HG02981 (cell line): ENCODE results near the gene CA9.

Source experiments
- ATAC-seq: cut with Tn5 transposase; IDR thresholded peaks from one replicate; pipeline ENCODE4 v1.9.1; 2021; ENCODE audit warnings: mild to moderate bottlenecking, moderate library complexity; ENCODE audit not compliant: unreplicated experiment

The CA9 gene

DNA sequence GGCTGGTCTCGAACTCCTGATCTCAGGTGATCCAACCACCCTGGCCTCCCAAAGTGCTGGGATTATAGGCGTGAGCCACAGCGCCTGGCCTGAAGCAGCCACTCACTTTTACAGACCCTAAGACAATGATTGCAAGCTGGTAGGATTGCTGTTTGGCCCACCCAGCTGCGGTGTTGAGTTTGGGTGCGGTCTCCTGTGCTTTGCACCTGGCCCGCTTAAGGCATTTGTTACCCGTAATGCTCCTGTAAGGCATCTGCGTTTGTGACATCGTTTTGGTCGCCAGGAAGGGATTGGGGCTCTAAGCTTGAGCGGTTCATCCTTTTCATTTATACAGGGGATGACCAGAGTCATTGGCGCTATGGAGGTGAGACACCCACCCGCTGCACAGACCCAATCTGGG, 1.5 kb downstream of the CA9 start:
- no peak for ATAC-seq

DNA sequence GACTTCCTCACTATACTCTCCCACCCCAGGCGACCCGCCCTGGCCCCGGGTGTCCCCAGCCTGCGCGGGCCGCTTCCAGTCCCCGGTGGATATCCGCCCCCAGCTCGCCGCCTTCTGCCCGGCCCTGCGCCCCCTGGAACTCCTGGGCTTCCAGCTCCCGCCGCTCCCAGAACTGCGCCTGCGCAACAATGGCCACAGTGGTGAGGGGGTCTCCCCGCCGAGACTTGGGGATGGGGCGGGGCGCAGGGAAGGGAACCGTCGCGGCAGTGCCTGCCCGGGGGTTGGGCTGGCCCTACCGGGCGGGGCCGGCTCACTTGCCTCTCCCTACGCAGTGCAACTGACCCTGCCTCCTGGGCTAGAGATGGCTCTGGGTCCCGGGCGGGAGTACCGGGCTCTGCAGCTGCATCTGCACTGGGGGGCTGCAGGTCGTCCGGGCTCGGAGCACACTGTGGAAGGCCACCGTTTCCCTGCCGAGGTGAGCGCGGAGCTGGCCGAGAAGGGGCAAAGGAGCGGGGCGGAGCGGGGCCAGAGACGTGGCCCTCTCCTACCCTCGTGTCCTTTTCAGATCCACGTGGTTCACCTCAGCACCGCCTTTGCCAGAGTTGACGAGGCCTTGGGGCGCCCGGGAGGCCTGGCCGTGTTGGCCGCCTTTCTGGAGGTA, 2.1 kb downstream of the CA9 start:
- ATAC-seq, result no peak

DNA sequence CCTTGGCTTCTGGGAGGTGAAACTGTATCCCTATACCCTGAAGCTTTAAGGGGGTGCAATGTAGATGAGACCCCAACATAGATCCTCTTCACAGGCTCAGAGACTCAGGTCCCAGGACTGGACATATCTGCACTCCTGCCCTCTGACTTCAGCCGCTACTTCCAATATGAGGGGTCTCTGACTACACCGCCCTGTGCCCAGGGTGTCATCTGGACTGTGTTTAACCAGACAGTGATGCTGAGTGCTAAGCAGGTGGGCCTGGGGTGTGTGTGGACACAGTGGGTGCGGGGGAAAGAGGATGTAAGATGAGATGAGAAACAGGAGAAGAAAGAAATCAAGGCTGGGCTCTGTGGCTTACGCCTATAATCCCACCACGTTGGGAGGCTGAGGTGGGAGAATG, 5.4 kb downstream of the CA9 start:
- ATAC-seq, result no peak

DNA sequence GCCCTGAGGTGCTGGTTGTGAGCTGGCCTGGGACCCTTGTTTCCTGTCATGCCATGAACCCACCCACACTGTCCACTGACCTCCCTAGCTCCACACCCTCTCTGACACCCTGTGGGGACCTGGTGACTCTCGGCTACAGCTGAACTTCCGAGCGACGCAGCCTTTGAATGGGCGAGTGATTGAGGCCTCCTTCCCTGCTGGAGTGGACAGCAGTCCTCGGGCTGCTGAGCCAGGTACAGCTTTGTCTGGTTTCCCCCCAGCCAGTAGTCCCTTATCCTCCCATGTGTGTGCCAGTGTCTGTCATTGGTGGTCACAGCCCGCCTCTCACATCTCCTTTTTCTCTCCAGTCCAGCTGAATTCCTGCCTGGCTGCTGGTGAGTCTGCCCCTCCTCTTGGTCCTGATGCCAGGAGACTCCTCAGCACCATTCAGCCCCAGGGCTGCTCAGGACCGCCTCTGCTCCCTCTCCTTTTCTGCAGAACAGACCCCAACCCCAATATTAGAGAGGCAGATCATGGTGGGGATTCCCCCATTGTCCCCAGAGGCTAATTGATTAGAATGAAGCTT, 6.1 kb downstream of the CA9 start:
- ATAC-seq, result no peak

DNA sequence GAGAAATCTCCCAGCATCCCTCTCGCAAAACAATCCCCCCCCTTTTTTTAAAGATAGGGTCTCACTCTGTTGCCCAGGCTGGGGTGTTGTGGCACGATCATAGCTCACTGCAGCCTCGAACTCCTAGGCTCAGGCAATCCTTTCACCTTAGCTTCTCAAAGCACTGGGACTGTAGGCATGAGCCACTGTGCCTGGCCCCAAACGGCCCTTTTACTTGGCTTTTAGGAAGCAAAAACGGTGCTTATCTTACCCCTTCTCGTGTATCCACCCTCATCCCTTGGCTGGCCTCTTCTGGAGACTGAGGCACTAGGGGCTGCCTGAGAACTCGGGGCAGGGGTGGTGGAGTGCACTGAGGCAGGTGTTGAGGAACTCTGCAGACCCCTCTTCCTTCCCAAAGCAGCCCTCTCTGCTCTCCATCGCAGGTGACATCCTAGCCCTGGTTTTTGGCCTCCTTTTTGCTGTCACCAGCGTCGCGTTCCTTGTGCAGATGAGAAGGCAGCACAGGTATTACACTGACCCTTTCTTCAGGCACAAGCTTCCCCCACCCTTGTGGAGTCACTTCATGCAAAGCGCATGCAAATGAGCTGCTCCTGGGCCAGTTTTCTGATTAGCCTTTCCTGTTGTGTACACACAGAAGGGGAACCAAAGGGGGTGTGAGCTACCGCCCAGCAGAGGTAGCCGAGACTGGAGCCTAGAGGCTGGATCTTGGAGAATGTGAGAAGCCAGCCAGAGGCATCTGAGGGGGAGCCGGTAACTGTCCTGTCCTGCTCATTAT, 6.8 kb downstream of the CA9 start:
- peak; percentile 48 for ATAC-seq

DNA sequence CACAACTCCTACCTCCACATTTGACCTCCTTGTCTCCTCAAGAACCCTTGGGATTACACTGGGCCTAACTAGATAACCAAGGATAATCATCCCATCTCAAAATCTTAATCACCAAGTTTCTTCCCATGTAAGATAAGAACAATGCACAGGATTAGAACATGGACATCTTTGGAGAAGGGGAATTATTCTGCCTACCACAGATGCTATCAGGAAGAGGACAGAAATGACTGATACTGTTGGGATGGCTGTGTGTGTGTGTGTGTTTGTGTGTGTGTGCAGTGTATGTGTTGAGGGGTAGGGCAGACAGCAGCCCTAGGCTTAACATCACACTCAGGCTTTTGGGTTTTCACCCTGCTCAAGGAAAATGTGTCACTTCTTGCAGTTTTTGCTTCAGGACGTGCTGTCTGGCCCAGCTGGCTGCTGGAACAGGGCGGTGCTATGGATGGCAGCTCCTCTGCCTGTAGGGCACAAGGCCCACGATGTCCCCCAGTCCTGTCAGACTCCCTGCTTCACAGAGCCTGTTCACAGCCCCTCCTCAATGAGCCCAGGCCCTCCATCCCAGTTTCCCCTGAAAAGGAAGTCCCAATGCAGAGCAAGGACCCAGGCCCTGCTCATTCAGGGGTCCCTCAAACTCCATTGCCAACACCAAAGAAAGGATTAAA, 7.7 kb downstream of the CA9 start:
- no peak for ATAC-seq

DNA sequence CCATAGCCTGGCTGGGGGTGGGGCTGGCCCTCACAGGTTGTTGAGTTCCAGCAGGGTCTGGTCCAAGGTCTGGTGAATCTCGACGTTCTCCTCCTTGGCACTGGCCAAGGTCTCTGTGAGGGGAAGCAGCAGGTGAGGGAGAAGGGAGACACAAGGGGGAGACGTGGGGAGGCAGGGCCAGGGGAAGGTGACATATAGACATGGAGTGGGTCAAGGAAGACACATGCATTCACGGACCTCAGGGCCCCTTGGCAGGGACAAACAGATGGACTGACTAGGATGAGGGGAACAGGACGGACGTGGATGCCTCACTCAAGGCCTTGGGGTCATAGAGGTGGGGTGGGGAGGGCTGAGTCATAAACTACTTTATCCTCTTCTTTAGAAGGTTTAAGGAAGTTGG, 8.3 kb downstream of the CA9 start:
- ATAC-seq, result no peak

DNA sequence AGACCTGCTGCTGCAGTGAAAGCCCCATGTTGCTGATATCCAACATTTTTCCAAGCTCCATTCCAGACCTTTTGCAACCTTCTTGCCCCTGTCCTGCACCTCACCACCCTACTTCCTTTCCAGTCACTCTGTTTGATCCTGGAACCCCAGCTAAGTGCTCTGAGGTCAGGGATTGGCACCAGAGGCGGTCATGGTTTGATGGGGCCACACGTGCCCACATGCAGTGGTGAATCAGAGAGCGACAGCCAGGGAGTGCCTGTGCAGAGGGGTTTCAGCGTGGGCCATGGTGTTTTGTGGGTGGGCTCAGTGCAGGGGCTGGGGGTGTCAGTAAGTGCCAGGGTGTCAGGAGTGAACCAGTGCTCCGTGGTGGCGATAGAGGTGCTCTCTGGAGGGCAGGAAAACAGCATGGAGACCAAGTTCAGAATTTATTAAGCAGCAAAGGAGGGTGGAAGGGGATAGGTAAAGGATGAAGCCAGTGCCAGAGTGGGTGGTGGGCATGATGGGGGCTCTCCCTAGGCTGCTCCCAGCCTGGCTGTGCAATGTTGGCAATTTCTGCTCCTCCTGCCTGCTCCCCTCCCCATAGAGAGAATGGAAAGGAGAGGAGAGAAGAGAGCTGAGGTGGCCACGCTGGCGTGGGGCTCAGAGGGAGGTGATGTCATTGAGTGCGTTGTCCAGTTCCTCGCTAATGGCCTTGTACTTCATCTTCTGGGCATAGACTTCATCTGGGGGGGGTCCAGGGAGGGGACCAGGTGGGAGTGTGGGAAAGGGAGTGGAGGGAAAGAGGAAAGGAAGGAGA, 9.0 kb downstream of the CA9 start:
- no peak for ATAC-seq

DNA sequence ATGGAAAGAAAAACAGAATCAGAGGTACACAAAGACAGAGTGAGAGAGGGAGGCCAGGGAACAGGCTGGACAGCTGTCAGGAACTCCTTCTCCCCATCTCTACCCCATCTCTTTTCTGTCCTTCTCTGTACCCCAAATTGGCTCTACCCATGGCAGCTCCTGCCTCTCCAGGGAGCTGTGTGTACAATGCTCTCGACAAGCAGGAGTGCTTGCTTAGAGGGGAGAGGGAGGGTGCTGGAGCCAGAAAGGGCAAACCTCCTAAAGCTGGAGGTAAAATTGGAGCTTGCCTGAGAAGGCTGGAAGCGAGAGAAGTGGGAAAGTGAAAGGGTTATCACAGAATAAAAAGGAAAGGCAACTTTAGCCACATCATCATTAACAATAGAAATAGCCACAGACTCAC, 9.6 kb downstream of the CA9 start:
- no peak for ATAC-seq

DNA sequence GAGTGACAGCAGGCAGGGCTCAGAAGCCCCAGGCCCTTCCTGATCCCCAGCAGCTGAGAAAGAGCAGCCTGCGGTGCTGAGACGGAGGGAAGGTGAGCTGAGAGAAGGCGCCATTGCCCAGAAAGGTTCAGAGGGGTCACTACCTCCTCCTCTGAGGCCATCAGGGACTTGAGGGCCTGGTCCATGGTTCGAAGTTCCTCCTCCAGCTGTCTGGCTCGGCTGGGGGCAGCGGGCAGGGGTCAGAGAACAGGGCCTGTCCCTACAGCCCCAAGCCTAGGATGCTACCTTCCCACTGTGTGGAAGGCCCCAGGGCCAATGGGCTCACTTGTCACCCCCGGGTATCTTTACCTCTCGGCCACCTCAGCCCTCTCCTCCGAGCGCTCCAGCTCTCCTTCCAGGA, 11.2 kb downstream of the CA9 start:
- ATAC-seq, result no peak

DNA sequence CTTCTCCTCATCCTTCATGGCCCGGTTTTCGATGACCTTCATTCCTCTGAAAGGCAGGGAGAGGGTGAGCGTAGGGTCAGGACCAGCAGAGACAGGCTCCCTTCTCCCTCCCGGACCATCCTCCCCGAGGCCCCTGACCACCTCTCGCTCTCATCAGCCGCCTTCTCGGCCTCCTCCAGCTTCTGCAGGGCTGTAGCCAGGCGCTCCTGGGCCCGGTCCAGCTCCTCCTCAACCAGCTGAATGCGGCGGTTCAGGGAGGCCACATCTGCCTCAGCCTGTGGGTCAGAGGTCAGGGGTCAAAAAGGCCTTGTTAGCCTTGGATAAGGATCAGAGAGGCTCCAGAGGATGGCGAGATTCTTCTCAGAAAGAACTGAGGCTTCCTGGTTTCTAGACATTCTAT, 11.8 kb downstream of the CA9 start:
- no peak for ATAC-seq

DNA sequence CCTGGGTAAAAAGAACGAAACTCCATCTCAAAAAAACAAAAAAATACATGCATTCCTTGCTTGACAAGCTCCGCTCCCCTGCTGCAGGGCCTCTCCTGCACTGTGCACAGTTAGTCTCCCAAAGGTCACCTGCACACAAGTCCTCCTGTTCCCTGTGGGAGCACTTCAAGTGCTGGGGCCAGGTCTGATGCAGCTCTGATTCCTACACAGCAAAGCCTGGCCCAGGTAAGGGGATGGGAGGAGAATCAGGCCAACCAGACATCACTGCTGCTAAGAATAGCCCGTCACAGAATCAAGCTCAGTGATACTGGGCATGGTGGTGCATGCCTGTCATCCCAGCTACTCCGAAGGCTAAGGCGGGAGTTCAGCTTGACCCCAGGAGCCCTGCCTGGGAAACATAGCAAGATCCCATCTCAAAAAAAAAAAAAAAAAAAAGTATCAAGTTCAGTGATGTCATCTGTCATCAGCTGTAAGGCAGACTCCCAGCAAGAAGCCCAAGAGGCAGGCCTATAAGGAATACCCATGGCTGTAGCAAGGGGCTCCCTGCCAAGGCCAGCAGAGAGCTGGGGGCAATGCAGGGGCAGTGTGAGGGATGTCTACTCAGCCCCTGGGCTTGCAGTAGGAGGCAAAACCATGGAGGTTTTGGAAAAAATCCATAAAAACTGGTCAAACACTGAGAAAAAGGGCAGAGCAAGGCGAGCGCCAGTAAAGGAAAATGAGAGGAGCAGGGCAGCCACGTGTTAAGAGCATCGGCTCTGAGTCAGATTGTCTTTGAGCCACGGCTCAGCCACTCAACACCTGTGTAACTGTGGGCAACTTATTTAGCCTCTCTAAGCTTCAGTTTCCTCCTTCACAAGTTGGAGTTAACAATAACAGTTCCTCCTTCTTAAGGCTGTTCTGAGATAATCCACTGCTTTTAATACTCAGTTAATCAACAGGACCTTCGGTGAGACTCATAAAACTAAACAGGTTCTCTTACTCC, 12.8 kb downstream of the CA9 start:
- no peak for ATAC-seq

DNA sequence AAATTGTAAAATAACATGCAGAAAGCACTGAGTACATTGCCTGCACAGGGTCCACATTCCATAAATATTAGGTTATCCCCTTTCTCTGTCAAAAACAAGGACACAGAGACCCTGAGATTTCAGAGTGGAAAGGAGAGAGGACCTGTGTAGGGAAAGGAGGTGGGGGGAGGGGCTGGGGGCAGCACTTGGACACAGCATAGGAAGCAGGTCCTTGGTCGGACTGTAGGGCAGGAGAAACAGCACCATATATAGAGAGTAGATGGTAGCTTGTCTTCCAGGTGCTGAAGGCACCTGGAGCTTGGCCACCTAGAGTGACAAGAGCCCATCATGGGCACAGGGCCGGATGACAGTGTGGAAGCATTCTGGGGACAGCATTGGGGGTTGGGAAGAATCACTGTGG, 13.6 kb downstream of the CA9 start:
- ATAC-seq, result no peak

DNA sequence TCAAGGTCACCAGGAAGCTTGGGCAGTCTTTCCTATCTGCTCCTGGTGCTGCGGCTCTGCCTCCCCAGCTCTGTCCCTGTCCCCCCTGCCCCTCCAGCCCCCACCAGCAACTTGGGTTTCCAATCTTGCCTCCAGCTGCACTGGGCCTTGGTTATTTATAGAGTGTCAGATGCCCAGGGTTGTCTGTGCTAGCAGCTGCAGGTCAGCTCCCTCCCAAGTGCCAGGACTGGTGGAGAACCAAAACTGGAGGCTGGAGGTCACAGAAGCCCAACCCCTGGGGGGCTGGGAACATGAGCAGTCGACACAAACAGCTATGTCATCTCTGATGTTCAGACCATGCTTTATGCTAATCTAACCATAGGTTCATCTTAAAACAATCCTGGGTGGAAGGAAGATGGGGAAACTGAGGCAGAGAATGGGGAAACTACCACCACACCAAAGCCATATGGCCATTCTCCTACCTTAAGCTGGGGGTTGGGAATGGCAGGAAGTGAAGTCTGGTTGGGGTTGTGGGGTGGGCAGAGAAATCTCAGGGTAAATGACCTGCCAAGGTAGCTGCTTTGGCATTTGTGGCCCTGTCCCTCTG, 14.3 kb downstream of the CA9 start:
- ATAC-seq, result no peak

DNA sequence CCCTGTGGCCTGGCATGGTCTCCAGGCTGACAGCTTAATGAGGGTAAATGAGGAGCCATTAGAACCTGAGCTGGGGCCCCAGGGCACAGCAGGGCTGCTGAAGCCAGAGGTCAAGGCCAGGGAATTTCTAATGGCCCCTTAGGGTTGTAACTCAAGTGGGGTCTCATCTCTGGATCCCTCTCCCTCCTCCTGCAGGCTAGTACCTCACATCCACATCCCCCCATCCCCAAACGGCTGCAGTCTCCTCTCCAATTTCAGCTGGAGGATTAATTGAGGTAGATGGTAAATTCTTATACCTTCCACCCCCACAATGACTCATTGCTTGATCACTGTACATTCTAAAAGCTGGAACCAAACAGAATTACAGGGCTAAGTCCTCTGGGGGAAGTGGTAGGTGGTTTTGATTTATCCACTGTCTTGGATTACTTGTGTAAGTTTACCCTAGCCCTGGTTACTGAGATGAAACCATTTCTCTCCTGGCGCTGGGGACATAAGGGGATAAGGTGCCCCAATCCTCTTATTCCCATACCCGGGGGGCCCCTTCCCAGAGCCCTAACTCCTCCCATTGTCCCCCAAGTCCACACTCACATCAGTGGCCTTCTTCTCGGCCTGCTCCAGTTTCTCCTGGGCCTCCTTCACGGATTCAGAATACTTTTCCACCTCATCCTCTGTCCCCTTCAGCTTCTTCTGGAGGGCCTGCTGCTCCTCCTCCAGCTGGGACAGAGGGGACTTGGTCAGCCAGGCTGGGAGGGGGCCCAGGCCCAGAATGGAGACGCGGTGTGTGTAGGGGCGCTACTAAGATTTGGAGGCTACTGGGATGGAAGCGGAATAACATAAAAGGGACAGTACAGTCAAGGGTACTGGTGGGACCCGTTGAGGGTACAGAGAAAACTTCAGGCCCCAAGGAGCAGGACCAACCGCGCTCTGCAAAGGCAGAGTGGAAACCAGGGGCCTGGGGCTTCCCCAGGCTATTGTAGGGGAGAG, 15.1 kb downstream of the CA9 start:
- no peak for ATAC-seq

DNA sequence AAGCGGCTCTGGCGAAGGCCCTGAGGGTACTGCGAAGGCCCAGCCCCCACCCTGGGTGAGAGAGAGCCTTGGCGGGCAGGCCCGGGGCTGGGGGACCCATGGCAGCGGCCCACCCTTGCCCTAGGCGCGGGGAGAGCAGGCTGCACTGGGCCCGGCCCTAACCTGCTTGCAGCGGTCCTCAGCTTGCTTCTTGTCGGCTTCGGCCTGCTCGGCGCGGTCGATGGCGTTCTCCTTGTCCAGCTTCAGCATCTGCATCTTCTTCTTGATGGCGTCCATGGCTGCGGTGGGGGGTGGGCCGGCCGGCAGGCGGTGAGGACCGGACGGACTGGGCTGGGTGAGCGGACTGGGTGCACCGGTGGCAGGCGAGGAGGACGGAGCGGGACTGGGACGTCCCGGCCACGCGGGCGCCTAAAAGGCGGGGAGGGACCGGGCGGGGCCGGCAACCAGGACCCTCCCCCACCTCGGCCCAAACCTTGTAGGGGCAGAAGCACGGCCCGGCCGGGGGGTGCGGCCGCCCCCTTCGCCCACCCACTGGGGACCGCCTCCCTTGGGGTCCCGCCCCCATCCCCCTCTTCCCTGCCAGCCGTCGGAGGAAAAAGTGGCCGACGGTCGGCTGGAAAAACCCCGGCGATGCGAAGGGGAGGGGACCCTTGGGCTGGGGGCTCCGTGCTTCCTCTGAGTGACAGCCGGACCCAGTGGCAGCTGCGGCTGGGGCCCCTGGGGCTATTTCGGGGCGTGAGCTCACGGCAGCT, 16.0 kb downstream of the CA9 start, which contains the start of gene TPM2:
Gene TPM2 (minus strand): TSS at position 384 of the 752 bp plus-strand sequence. CDS start 108 bp downstream, at position 276.
- ATAC-seq, result no peak

DNA sequence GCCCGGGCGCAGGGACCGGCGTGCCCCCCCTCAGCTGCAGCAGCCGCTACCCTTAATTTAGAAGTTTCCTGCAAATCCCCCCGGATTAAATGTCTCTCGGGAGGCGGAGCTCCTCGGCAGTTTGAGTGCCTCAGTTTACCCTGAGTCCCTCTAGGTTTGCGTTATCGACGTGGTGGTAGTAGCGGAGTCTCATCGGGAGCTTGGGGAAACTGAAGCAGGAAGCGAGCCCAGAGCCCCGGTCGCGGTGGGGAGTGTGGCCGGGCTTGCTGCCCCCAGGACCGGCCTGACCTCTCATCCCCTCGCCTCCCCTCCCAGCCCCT, 16.5 kb downstream of the CA9 start:
- ATAC-seq, result no peak
